Medulla oblongata (tissue), 1 donor: ENCODE results near the gene KIF20B.
"Not testable (repeated sequence)": the region's sequence is repeated elsewhere in the genome, so short reads cannot be mapped to it uniquely, and the experiment has no call there.

Experiments
- DNase-seq: peaks from one replicate; pipeline ENCODE4 v3.0.0-alpha.2; 2015; ENCODE audit errors: extremely low spot score

Gene KIF20B

DNA sequence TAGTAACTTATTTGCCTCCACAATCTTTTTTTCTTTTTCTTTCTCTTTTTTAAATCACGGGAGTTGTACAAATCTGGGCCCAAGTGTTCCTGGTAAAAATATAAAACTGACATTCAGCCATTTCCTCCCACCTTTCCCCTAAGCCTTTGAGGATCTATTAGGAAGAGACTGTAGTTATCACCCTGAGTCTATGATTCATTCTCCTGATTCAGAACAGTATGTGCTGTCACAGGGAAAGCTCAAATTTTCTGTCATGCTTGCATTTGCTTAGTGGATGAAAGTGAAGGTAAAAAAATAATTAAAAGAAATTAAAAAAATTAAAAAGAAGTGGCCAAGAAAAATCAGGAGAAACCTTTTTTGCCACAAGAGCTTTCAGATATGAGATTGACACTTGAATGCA, 71.7 kb downstream of the KIF20B start:
- no peak for DNase-seq

DNA sequence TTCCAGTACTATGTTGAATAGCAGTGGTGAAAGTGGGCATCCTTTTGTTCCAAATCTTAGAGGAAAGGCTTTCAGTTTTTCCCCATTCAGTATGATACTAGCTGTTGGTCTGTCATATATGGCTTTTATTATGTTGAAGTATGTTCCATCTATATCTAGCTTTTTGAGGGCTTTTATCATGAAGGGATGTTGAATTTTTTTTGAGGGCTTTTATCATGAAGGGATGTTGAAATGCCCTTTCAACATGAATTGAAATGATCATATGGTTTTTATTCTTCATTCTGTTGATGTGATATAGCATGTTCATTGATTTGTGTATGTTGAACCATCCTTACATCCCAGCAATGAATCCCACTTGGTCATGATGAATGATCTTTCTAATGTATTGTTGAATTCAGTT, 75.3 kb downstream of the KIF20B start:
- no peak for DNase-seq

GRCh38 chr10:89782470-89782869, 81.1 kb downstream of the KIF20B start:
- no peak for DNase-seq

DNA sequence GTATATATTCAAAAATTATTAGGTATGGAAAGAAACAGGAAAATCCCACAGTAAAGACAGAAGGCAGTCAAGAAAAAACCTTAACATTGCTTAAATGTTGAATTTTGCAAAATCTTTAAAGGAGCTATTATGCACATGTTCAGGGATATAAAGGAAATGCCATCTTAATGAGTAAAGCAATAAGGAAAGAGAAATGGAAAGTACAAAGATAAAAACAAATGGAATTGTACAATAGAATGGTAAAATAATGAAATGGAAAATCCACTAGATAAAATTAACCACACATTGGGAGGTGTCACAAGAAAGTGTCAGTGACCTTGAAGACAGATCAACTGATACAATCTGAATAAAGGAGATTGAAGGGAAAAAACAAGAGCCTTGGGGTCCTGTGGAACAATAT, 82.0 kb downstream of the KIF20B start:
- no peak for DNase-seq

DNA sequence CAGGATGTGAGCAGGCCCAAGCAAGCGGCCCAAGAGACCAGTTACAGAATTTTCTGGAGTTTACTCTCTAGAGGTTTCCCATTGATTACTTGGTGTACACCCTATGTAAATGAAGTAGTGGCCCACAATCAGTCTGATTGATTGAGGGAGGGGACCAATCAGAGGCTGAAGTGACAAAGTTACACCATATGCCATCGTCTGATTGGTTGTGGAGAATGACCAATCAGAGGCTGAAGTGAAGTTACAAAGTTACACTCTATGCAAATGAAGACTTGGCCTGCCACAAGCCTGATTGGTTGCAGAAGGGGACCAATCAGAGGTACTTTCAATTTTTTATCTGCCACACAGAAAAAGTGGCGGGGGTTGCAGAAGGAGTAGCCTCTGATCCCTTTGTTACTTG, 83.7 kb downstream of the KIF20B start:
- no peak for DNase-seq

DNA sequence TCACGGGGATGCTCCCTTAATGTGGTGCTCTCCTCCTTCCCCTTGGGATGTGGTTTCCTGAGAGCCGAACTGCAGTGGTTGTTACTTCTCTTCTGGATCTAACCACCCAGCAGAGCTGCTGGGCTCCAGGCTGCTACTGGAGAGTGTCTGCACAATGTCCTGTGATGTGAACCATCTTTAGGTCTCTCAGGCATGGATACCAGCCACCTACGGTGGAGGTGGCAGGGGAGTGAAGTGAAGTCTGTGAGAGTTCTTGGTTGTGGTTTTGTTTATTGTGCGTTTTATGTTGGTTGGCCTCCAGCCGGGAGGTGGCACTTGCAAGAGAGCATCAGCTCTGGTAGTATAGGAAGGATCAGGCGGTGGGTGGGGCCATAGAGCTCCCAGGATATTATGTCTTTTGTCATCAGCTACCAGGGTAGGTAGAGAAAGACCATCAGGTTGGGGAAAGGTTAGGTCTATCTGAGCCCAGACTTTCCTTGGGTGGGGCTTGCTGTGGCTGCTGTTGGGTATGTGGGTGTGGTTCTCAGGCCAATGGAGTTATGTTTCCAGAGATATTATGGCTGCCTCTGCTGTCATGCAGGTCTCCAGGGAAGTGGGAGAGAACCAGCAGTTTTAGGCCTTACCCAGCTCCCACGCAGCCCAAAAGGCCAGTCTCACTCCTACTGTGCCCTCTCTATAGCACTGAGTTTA, 87.9 kb downstream of the KIF20B start:
- DNase-seq = no peak

GRCh38 chr10:89792187-89792586, 90.8 kb downstream of the KIF20B start:
- DNase-seq = no peak

DNA sequence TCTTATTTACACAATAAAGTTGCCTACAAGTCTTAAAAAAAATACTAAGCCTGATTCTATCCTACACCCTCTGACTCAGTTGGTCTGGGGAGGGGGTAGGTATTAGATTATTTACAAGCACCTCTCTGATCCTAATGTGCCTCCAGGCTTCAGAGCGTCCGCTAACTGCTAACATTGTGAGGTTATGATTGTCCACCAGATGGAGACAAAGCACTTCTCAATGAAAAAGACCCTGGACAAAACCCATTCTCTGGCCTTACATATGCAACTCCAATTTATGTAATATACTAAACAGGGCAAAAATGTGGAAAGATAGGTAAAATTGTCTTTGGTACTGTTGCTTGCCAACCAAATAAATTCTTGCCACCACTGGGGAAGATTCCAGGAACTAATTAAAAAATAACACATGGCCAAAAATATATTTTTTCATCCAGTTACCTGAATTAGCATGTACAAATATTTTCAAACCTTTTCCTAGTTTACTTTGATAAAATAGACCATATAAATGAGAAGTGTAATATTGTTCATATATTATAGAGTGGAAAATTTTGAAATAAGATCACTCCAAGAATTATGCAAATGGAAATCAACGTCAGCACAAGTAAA, 92.4 kb downstream of the KIF20B start:
- peak; percentile 87 for DNase-seq

DNA sequence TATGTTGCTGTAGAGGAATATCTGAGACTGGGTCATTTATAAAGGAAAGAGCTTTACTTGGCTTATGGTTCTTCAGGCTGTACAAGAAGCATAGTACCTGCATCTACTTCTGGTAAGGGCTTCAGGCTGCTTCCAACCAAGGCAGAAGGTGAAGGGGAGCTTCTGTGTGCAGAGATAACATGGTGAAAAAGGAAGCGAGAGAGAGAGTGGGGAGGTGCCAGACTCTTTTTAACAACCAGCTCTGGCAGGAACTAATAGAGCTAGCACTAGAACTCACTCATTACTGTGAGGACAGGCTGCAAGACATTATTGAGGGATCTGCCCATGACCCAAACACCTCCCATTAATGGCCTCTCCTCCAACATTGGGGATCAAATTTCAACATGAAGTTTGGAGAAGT, 94.5 kb downstream of the KIF20B start:
- no peak for DNase-seq

DNA sequence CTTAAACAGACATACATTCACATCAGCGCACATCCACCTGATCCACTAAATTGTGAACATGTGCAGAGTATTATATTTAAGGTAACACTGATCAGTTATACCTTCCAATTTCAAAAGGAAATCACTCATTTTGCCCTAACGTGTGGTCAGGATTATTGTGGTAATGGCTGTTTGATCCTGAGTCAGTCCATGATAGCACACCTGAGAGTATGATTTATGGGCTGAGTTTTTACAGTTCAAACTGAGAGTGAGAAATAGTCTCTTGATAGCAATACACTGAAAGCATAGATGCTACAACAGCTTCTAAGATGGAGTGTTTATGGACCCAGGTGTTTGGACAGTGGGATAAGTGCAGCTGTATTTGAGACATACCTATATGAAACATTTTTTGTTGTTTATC, 96.7 kb downstream of the KIF20B start:
- no peak for DNase-seq

GRCh38 chr10:89799573-89799972, 98.2 kb downstream of the KIF20B start:
- no peak for DNase-seq

DNA sequence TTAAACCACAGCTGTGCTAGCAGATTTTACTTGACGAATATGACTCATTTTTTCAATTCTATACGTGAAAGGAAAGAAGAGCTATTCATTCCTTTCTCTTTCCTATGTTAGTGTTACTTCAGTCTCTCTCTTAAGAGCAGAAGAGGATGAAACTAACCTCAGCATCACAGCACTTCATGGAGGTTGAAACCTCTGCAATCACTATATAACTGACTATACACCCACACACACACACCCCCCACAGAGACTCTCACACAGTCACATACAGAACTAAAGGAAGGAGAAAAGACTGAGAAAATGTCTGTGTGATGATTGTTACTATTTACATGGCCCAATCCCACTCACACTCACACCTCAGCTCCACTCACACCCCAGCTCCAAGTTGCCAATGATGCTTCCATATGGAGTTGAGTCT, 104.2 kb downstream of the KIF20B start:
- no peak for DNase-seq

DNA sequence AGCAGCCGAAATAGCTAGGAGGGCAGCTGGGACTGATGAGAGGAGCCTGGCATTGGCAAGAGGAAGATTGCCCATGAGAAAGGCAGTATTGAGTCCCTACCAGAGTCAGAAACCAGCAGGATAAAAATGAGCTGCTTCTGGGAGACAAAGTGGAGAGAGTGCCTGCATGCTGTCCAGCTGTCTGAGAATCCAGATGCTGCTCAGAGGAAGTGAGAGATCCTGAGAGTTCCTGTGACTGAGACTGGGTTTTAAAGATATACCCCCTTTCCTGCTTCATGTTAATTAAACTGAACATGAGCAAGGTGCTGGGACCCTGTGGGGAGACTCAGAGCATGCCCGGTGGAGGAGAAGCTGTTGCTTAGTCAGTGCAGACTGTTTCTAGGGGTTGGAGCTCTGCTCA, 107.5 kb downstream of the KIF20B start:
- peak; percentile 10 for DNase-seq

DNA sequence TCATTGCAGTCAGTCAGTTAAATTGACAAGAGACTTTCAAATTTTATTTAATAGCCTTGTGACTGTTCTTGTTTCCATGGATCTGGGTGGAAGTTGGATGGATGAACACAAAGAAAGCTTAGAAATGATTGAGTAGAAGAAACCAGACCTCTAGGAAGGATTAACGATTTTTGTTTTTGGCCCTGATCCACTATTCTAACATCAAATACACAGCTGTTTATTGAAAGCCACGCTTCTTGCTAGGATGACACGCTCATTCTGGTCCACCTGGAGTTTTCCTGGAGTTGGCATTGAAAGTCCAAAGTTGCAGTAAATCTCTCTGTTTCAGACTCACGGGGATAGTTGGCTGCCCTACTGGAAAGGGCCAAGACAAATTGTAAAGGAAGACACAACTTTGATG, 108.4 kb downstream of the KIF20B start:
- no peak for DNase-seq

- no peak for DNase-seq
Observed at GRCh38 chr10:89810908-89811525, 109.6 kb downstream of the KIF20B start.

DNA sequence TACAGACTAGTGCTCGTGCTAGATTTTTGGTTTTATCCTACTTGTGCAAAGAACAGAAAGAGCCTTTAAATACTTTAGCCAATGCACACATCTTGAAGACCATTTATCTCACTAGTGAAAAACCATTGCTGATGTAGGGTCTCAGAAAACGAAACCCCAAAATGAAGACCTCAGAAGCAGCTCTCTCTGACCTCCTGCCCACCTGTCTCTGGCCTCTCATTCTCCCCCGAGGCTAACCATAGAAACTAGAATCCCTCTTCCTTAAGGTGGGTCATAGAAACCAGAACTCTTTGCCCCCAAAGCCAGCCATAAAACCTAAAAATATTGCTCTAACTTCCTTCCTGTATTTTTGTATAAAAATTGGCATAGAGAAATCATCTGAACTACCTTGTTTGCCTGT, 112.2 kb downstream of the KIF20B start:
- DNase-seq = no peak

GRCh38 chr10:89814278-89814677, 112.9 kb downstream of the KIF20B start:
- DNase-seq = no peak

DNA sequence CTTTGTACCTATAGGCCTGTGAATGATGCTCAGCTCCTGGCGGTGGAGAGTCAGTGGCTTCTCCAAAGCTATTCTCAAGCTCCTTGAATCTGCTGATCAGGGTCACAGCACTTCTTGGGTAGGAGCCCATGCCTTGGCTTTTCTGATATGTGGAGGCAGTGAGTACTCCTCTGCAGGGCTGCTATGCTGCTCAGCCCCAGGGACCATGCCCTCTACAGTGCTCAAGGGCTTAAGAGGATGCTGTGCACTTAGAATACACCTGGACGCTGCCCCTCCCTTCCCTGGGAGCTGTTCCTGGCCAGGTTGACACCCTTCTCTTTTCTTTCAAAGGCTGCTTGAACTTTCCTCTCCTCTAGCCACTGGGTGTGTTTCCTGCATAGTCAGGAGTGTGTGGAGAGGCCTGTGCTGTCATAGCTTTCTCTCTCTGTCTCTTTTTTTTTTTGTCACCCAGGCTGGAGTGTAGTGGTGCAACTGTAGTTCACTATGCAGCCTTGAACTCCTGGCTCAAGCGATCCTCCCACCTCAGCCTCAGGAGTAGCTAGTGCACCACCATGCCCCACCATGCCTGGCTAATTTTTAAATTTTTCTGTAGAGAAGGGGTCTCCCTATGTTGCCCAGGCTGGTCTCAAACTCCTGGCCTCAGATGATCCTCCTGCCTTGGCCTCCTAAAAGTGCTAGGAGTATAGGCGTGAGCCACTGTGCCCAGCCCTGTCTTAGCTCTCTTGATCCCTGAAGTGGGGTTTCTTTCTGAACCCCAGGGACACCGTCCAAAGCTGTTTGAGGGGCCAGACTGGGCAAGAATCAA, 113.9 kb downstream of the KIF20B start:
- no peak for DNase-seq

GRCh38 chr10:89819008-89819407, 117.6 kb downstream of the KIF20B start:
- DNase-seq = not testable (repeated sequence)
